Peyer's patch (tissue), 4 donors: ENCODE data around the gene METTL24. TPM values are rescaled to one million over a fixed set of nuclear protein-coding genes. Genes with fewer than 3 reads are reported as not detected.
A peak's percentile ranks its signal among the peaks of the same experiment; 100 is the strongest.

Experiments
- DNase-seq, 3 donors: peaks; one replicate each; pipeline ENCODE4 v3.0.0-alpha.2; 2017 to 2019
- H3K27ac ChIP-seq, 4 donors: fragments of 200-600 bp; sonication (generic); one replicate each; pipeline ENCODE4 v1.5.1; 2016 to 2019
- H3K27me3 ChIP-seq, 2 donors: fragments of 200-600 bp; sonication (generic); one replicate each; pipeline ENCODE4 v1.5.1; 2019
- H3K36me3 ChIP-seq, 3 donors: fragments of 200-600 bp; sonication (generic); one replicate each; pipeline ENCODE4 v1.5.1; 2016 to 2019
- H3K4me1 ChIP-seq, 4 donors: fragments of 200-600 bp; sonication (generic); one replicate each; pipeline ENCODE4 v1.5.1; 2016 to 2019
- H3K4me3 ChIP-seq, 4 donors: fragments of 200-600 bp; sonication (generic); 1 replicate in 3 of 4; 2 replicates in 1 of 4; pipeline ENCODE4 v1.5.1; 2016 to 2019; ENCODE audit warnings: mild to moderate bottlenecking in 1 of 4
- H3K9me3 ChIP-seq, 4 donors: fragments of 200-600 bp; sonication (generic); one replicate each; pipeline ENCODE4 v1.5.1; 2016 to 2019; ENCODE audit warnings: mild to moderate bottlenecking in 1 of 4
- CTCF ChIP-seq, 6 experiments: fragments of 450-650 bp in 4 of 6; fragments of 200-600 bp in 2 of 6; sonication (generic) in 1 of 6; IDR thresholded peaks; one replicate each; pipeline ENCODE4 v1.5.1; 2017 to 2019; ENCODE audit warnings: antibody characterized with exemption in 6 of 6, mild to moderate bottlenecking in 3 of 6, moderate library complexity in 1 of 6
- POLR2A ChIP-seq, 2 donors: fragments of 450-650 bp; IDR thresholded peaks; one replicate each; pipeline ENCODE4 v1.5.1; 2017; ENCODE audit warnings: antibody characterized with exemption in 2 of 2, mild to moderate bottlenecking in 2 of 2, moderate library complexity in 2 of 2
- total RNA-seq, 4 donors: library from RNA; depleted of rRNA; stranded (reverse); fragments of >200 nt; gene quantifications; one replicate each; pipeline ENCODE4 v1.1.0, GENCODE V29; 2016

METTL24 gene
- total RNA-seq, 4 donors from 2014 or later, result 3.9 to 11.2 (median 6.8) TPM

- no peaks in the 10 kb centered on the region for H3K36me3 ChIP-seq
- peaks cover 0 to 4% of the 10 kb centered on the region in 2 donors for H3K27me3 ChIP-seq
- DNase-seq, result no peak
- H3K4me3 ChIP-seq, result no peak overlapping the region
- H3K27ac ChIP-seq, result peak overlapping the region in 1 of 4 donors; percentile 14
- TF ChIP-seq POLR2A (IDR thresholded peaks at IDR 0.05) (no peak), CTCF (IDR thresholded peaks at IDR 0.05) (no peak)
- peaks cover 0 to under 1% (median 0%) of the 10 kb centered on the region in 4 donors for H3K4me1 ChIP-seq
- no peaks in the 10 kb centered on the region for H3K9me3 ChIP-seq
These were observed 5.6 kb upstream of the METTL24 start for GRCh38 chr6:110363748-110364147.

- peaks cover 0 to 4% of the 10 kb centered on the region in 2 donors for H3K27me3 ChIP-seq
- no peaks in the 10 kb centered on the region for H3K36me3 ChIP-seq
- TF ChIP-seq POLR2A (IDR thresholded peaks at IDR 0.05) (no peak), CTCF (IDR thresholded peaks at IDR 0.05) (no peak)
- no peak overlapping the region for H3K4me3 ChIP-seq
- DNase-seq, result no peak
- no peak overlapping the region for H3K27ac ChIP-seq
- no peaks in the 10 kb centered on the region for H3K9me3 ChIP-seq
- peaks cover 0 to 7% (median 0%) of the 10 kb centered on the region in 4 donors for H3K4me1 ChIP-seq
These were observed 2.5 kb upstream of the METTL24 start for GRCh38 chr6:110360676-110361075.

- no peaks in the 10 kb centered on the region for H3K9me3 ChIP-seq
- no peak for TF ChIP-seq CTCF (IDR thresholded peaks at IDR 0.05)
- peaks cover 0 to 7% (median 0%) of the 10 kb centered on the region in 4 donors for H3K4me1 ChIP-seq
- peak overlapping the region in 1 of 4 donors; percentile 89 for H3K27ac ChIP-seq
- no peak overlapping the region for H3K4me3 ChIP-seq
- no peak for DNase-seq
- no peaks in the 10 kb centered on the region for H3K36me3 ChIP-seq
- peaks cover 0 to 4% of the 10 kb centered on the region in 2 donors for H3K27me3 ChIP-seq
These were observed 1.4 kb upstream of the METTL24 start for GRCh38 chr6:110359556-110359955.

GRCh38 chr6:110358553-110359160 lies 508 bp upstream of the METTL24 start:
- peaks cover 0 to 4% of the 10 kb centered on the region in 2 donors for H3K27me3 ChIP-seq
- H3K4me3 ChIP-seq, result peak overlapping the region; percentile 34 to 72 (median 52)
- H3K27ac ChIP-seq, result peak overlapping the region; percentile 39 to 89 (median 63)
- no peaks in the 10 kb centered on the region for H3K36me3 ChIP-seq
- no peak for DNase-seq
- no peak for TF ChIP-seq POLR2A (IDR thresholded peaks at IDR 0.05)
- TF ChIP-seq CTCF (IDR thresholded peaks at IDR 0.05), result no peak
- peaks cover 0 to 12% (median 0%) of the 10 kb centered on the region in 4 donors for H3K4me1 ChIP-seq
- H3K9me3 ChIP-seq, result no peaks in the 10 kb centered on the region

- Histone ChIP-seq H3K27me3 (peaks cover 0 to 4% of the 10 kb centered on the region in 2 donors), H3K36me3 (no peaks in the 10 kb centered on the region), H3K4me3 (peak overlapping the region; percentile 42 to 72 (median 56)), H3K4me1 (peaks cover 0 to 15% (median 0%) of the 10 kb centered on the region in 4 donors), H3K9me3 (no peaks in the 10 kb centered on the region), H3K27ac (peak overlapping the region; percentile 38 to 89 (median 60))
- no peak for TF ChIP-seq POLR2A (IDR thresholded peaks at IDR 0.05)
- DNase-seq, result no peak
These were observed 868 bp downstream of the METTL24 start for GRCh38 chr6:110357298-110357663.

GRCh38 chr6:110356778-110357177 lies 1.4 kb downstream of the METTL24 start:
- Histone ChIP-seq H3K27ac (peak overlapping the region in 2 of 4 donors; percentile 77 to 89), H3K36me3 (no peaks in the 10 kb centered on the region), H3K4me3 (peak overlapping the region in 1 of 4 donors; percentile 63), H3K9me3 (no peaks in the 10 kb centered on the region), H3K4me1 (peaks cover 0 to 15% (median 0%) of the 10 kb centered on the region in 4 donors), H3K27me3 (no peaks in the 10 kb centered on the region)
- TF ChIP-seq POLR2A (IDR thresholded peaks at IDR 0.05) (no peak), CTCF (IDR thresholded peaks at IDR 0.05) (no peak)
- DNase-seq, result no peak
